Vagina (tissue), 2 donors: ENCODE measurements around the gene MEMO1. TPM values are rescaled to one million over a fixed set of nuclear protein-coding genes. Genes with fewer than 3 reads are reported as not detected.
"Not testable (repeated sequence)": the region's sequence is repeated elsewhere in the genome, so short reads cannot be mapped to it uniquely, and the experiment has no call there.

ENCODE experiments used
- DNase-seq, 2 donors: peaks; one replicate each; pipeline ENCODE4 v3.0.0-alpha.2; 2017; ENCODE audit errors: extremely low spot score in 2 of 2
- H3K27ac ChIP-seq: fragments of 200-600 bp; sonication (generic); one replicate; pipeline ENCODE4 v1.5.1; 2019
- H3K27me3 ChIP-seq: fragments of 200-600 bp; sonication (generic); one replicate; pipeline ENCODE4 v1.5.1; 2019
- H3K36me3 ChIP-seq, 2 donors: fragments of 200-600 bp; sonication (generic); one replicate each; pipeline ENCODE4 v1.5.1; 2017 to 2019
- H3K4me1 ChIP-seq: fragments of 200-600 bp; sonication (generic); one replicate; pipeline ENCODE4 v1.5.1; 2019
- H3K4me3 ChIP-seq, 2 donors: fragments of 200-600 bp; sonication (generic); 1 replicate in 1 of 2; 2 replicates in 1 of 2; pipeline ENCODE4 v1.5.1; 2016 to 2019
- H3K9me3 ChIP-seq: fragments of 200-600 bp; sonication (generic); one replicate; pipeline ENCODE4 v1.5.1; 2019
- POLR2A ChIP-seq, 2 donors: fragments of 450-650 bp; IDR thresholded peaks; one replicate each; pipeline ENCODE4 v1.6.1; 2017; ENCODE audit warnings: antibody characterized with exemption in 2 of 2, mild to moderate bottlenecking in 2 of 2, moderate library complexity in 2 of 2
- POLR2AphosphoS5 ChIP-seq, 2 donors: sonication (generic); formaldehyde crosslinking; IDR thresholded peaks; one replicate each; pipeline ENCODE4 v1.9.0; 2017; ENCODE audit warnings: antibody characterized with exemption in 2 of 2, mild to moderate bottlenecking in 2 of 2, low read depth in 1 of 2; ENCODE audit not compliant: insufficient read depth in 1 of 2
- intact Hi-C: fragments of 100-400 bp; cut with DNase I; formaldehyde crosslinking; loops from one replicate; pipeline ENCODE4 v1.15.1; 2023
- total RNA-seq: library from RNA; depleted of rRNA; stranded (reverse); fragments of >200 nt; gene quantifications from one replicate; pipeline ENCODE4 v1.2.3, GENCODE V29; 2016
- TF ChIP-seq, protein P1 (sequence below), 3 experiments: fragments of 450-650 bp in 2 of 3; fragments of 200-600 bp in 1 of 3; sonication (generic) in 1 of 3; IDR thresholded peaks; one replicate each; pipeline ENCODE4 v1.5.1; 2017 to 2019; ENCODE audit warnings: antibody characterized with exemption in 3 of 3, mild to moderate bottlenecking in 2 of 3, moderate library complexity in 2 of 3

MEMO1 gene
- total RNA-seq, 1 donor from 2014 or later, result 36.3 TPM

DNA sequence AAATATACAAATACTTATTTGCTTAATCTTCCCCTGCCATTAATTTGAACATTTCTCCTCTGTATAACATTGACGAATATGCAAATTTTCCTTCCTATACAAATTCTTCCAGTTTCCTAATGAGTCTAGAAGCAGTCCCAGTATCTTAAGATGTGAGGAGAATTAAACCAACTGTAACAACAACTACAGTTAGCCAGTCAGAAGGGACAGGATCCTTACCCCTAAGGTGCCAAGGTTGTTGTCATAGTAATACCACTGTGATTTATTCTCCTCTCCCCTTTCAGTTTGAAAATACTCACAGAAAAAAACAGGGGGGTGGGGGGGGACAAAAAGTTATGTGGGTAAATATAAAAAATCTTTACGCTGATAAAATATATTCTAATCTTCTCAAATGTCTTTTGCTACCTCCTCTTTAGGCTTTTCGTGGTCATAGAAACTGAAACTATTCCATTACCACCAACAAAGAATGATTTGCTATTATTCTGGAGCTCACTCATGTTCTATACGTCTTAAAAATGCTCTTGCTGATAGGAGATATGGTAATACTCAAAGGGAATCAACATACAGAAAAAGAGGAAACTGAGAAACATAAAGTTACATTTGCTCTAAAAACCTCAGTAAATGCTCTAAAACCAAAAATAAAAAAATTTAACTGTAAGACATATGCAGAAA, 107.6 kb downstream of the MEMO1 start:
- H3K36me3 ChIP-seq, result peaks cover 0 to 13% of the 10 kb centered on the region in 2 donors
- no peak overlapping the region for H3K27ac ChIP-seq
- no peak overlapping the region for H3K4me3 ChIP-seq
- DNase-seq, result no peak
- intact Hi-C loops, result no loop called here
- peaks cover 4% of the 10 kb centered on the region for H3K4me1 ChIP-seq
- TF ChIP-seq POLR2AphosphoS5 (IDR thresholded peaks at IDR 0.05; ENCODE audit: insufficient read depth in 1 of 2, low read depth in 1 of 2) (no peak), POLR2A (IDR thresholded peaks at IDR 0.05) (no peak)
- TF ChIP-seq, protein P1, sequence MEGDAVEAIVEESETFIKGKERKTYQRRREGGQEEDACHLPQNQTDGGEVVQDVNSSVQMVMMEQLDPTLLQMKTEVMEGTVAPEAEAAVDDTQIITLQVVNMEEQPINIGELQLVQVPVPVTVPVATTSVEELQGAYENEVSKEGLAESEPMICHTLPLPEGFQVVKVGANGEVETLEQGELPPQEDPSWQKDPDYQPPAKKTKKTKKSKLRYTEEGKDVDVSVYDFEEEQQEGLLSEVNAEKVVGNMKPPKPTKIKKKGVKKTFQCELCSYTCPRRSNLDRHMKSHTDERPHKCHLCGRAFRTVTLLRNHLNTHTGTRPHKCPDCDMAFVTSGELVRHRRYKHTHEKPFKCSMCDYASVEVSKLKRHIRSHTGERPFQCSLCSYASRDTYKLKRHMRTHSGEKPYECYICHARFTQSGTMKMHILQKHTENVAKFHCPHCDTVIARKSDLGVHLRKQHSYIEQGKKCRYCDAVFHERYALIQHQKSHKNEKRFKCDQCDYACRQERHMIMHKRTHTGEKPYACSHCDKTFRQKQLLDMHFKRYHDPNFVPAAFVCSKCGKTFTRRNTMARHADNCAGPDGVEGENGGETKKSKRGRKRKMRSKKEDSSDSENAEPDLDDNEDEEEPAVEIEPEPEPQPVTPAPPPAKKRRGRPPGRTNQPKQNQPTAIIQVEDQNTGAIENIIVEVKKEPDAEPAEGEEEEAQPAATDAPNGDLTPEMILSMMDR (IDR thresholded peaks at IDR 0.05), result no peak
- no peaks in the 10 kb centered on the region for H3K27me3 ChIP-seq
- H3K9me3 ChIP-seq, result no peaks in the 10 kb centered on the region

DNA sequence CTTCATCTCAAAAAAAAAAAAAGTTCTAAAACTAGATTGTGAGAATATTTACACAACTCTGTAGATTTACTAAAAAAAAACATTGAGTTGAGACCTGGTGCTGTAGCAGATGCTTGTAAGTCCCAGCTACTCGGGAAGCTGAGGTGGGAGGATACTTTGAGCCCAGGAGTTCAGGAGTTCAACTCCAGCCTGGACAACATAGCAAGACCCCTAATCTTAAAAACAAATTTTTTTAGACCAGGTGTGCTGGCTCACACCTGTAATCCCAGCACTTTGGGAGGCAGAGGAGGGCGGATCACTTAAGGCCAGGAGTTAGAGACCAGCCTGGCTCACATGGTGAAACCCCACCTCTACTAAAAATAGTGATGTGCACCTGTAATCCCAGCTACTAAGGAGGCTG, 108.9 kb downstream of the MEMO1 start:
- Histone ChIP-seq H3K36me3 (peaks cover 0 to 13% of the 10 kb centered on the region in 2 donors), H3K4me1 (peaks cover under 1% of the 10 kb centered on the region), H3K4me3 (no peak overlapping the region), H3K27ac (no peak overlapping the region), H3K9me3 (no peaks in the 10 kb centered on the region), H3K27me3 (no peaks in the 10 kb centered on the region)
- TF ChIP-seq POLR2A (IDR thresholded peaks at IDR 0.05) (no peak), POLR2AphosphoS5 (IDR thresholded peaks at IDR 0.05; ENCODE audit: insufficient read depth in 1 of 2, low read depth in 1 of 2) (no peak)
- TF ChIP-seq, protein P1 (IDR thresholded peaks at IDR 0.05), result no peak
- intact Hi-C loops, result no loop called here
- DNase-seq, result no peak

DNA sequence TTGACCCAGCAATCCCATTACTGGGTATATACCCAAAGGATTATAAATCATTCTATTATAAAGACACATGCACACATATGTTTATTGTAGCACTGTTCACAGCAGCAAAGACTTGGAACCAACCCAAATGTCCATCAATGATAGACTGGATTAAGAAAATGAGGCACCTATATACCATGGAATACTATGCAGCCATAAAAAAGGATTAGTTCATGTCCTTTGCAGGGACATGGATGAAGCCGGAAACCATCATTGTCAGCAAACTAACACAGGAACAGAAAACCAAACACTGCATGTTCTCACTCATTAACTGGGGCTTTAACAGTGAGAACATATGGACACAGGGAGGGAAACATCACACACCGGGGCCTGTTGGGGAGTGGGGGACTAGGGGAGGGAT, 110.7 kb downstream of the MEMO1 start:
- DNase-seq, H3K27me3 ChIP-seq, H3K4me1 ChIP-seq, H3K4me3 ChIP-seq, intact Hi-C loops, H3K9me3 ChIP-seq, H3K27ac ChIP-seq: not testable (repeated sequence)
- H3K36me3 ChIP-seq, result peaks cover 0 to 13% of the 10 kb centered on the region in 2 donors

DNA sequence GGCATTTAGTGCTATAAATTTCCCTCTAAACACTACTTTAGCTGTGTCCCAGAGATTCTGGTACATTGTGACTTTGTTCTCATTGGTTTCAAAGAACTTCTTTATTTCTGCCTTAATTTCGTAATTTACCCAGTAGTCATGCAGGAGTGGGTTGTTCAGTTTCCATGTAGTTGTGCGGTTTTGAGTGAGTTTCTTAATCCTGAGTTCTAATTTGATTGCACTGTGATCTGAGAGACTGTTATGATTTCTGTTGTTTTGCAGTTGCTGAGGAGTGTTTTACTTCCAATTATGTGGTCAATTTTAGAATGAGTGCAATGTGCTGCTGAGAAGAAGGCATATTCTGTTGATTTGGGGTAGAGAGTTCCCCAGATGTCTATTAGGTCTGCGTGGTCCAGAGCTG, 112.5 kb downstream of the MEMO1 start:
- DNase-seq, intact Hi-C loops, H3K4me3 ChIP-seq, H3K9me3 ChIP-seq, H3K27me3 ChIP-seq, H3K27ac ChIP-seq, H3K4me1 ChIP-seq: not testable (repeated sequence)
- peaks cover 0 to 13% of the 10 kb centered on the region in 2 donors for H3K36me3 ChIP-seq

DNA sequence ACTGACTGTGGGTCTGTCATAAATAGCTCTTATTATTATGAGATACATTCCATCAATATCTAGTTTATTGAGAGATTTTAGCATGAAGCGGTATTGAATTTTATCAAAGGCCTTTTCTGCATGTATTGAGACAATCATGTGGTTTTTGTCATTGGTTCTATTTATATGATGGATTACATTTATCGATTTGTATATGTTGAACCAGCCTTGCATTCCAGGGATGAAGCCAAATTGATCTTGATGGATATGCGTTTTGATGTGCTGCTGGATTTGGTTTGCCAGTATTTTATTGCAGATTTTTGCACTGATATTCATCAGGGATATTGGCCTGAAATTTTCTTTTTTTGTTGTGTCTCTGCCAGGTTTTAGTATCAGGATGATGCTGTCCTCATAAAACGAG, 113.5 kb downstream of the MEMO1 start:
- H3K4me1 ChIP-seq, H3K27me3 ChIP-seq, intact Hi-C loops, DNase-seq, H3K9me3 ChIP-seq, H3K4me3 ChIP-seq, H3K27ac ChIP-seq: not testable (repeated sequence)
- peaks cover 0 to 13% of the 10 kb centered on the region in 2 donors for H3K36me3 ChIP-seq

DNA sequence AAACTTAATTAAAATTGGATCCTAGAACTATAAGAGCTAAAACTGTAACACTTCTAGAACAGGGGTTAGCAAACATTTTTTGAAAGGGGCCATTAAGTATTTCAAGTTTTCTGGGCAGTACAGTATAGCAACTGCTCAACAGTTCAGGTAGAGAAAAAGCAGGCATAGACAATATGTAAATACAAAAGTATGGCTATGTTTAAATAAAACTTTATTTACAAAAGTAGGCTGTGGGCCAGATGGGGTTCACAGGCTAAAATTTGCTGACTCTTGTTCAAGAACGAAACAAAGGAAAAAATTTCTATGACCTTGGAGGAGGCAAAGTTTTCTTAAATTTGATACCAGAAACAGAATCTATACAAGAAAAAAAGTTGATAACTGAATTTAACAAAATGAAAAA, 114.5 kb downstream of the MEMO1 start:
- H3K9me3 ChIP-seq, result no peaks in the 10 kb centered on the region
- peaks cover 0 to 4% of the 10 kb centered on the region in 2 donors for H3K36me3 ChIP-seq
- intact Hi-C loops, result no loop called here
- no peak overlapping the region for H3K27ac ChIP-seq
- no peak for DNase-seq
- H3K4me3 ChIP-seq, result no peak overlapping the region
- TF ChIP-seq POLR2AphosphoS5 (IDR thresholded peaks at IDR 0.05; ENCODE audit: insufficient read depth in 1 of 2, low read depth in 1 of 2) (no peak), POLR2A (IDR thresholded peaks at IDR 0.05) (no peak)
- TF ChIP-seq, protein P1 (IDR thresholded peaks at IDR 0.05), result no peak
- no peaks in the 10 kb centered on the region for H3K4me1 ChIP-seq
- H3K27me3 ChIP-seq, result no peaks in the 10 kb centered on the region
